Loucy (cell line): ENCODE results near the gene RARRES1.

Experiments used
- H2AFZ ChIP-seq: fragments of 200-600 bp; sonication (generic); 2 replicates; pipeline ENCODE4 v1.6.0; 2016; ENCODE audit warnings: antibody characterized with exemption, mild to moderate bottlenecking, low read length, moderate library complexity
- H3F3A ChIP-seq: fragments of 200-600 bp; 2 replicates; pipeline ENCODE4 v1.6.0; 2016; ENCODE audit warnings: antibody characterized with exemption, low read depth, mild to moderate bottlenecking
- H3K27me3 ChIP-seq: fragments of 200-600 bp; sonication (generic); 2 replicates; pipeline ENCODE4 v1.6.1; 2014; ENCODE audit warnings: low read length, mild to moderate bottlenecking; ENCODE audit not compliant: insufficient read depth, poor library complexity, severe bottlenecking
- H3K36me3 ChIP-seq: fragments of 200-600 bp; sonication (generic); 2 replicates; pipeline ENCODE4 v1.6.1; 2016; ENCODE audit warnings: low read length; ENCODE audit not compliant: insufficient read depth
- H3K4me1 ChIP-seq: fragments of 200-600 bp; sonication (generic); 2 replicates; pipeline ENCODE4 v1.5.1; 2014; ENCODE audit warnings: low read length, mild to moderate bottlenecking; ENCODE audit not compliant: insufficient read depth, poor library complexity, severe bottlenecking
- H3K4me2 ChIP-seq: fragments of 200-600 bp; sonication (generic); 2 replicates; pipeline ENCODE4 v1.6.0; 2014; ENCODE audit warnings: antibody characterized with exemption, low read length, low read depth, mild to moderate bottlenecking; ENCODE audit not compliant: poor library complexity, severe bottlenecking
- H3K4me3 ChIP-seq: fragments of 200-600 bp; sonication (generic); 2 replicates; pipeline ENCODE4 v1.5.1; 2014; ENCODE audit warnings: low read length, mild to moderate bottlenecking, mixed read lengths; ENCODE audit not compliant: poor library complexity, severe bottlenecking
- H3K79me2 ChIP-seq: fragments of 200-600 bp; sonication (generic); 2 replicates; pipeline ENCODE4 v1.6.1; 2014; ENCODE audit warnings: low read length; ENCODE audit not compliant: insufficient read depth
- H3K9ac ChIP-seq: fragments of 200-600 bp; sonication (generic); 2 replicates; pipeline ENCODE4 v1.6.0; 2014; ENCODE audit warnings: mild to moderate bottlenecking, low read depth, low read length, moderate library complexity; ENCODE audit not compliant: poor library complexity, severe bottlenecking
- H3K9me2 ChIP-seq: fragments of 200-600 bp; sonication (generic); replicated peaks from 2 replicates; pipeline ENCODE4 v1.6.1; 2016; ENCODE audit warnings: low read depth, low read length, mixed read lengths
- H3K9me3 ChIP-seq: fragments of 200-600 bp; sonication (generic); 2 replicates; pipeline ENCODE4 v1.6.1; 2014; ENCODE audit warnings: mild to moderate bottlenecking, antibody characterized with exemption, low read length, low read depth; ENCODE audit not compliant: insufficient read depth
- H4K20me1 ChIP-seq: fragments of 200-600 bp; sonication (generic); 2 replicates; pipeline ENCODE4 v1.6.0; 2014; ENCODE audit warnings: antibody characterized with exemption, low read length, mild to moderate bottlenecking; ENCODE audit not compliant: insufficient read depth, poor library complexity, severe bottlenecking
- EZH2phosphoT487 ChIP-seq: fragments of 200-600 bp; IDR thresholded peaks from 2 replicates; pipeline ENCODE4 v1.6.1; 2018; ENCODE audit warnings: antibody characterized with exemption, mild to moderate bottlenecking, moderate library complexity, borderline replicate concordance
- TF ChIP-seq, protein P1 (sequence below): fragments of 200-600 bp; sonication (generic); conservative IDR thresholded peaks from 2 replicates; pipeline ENCODE4 v1.5.1; 2014; ENCODE audit warnings: mild to moderate bottlenecking, antibody characterized with exemption, low read length

RARRES1 gene

DNA sequence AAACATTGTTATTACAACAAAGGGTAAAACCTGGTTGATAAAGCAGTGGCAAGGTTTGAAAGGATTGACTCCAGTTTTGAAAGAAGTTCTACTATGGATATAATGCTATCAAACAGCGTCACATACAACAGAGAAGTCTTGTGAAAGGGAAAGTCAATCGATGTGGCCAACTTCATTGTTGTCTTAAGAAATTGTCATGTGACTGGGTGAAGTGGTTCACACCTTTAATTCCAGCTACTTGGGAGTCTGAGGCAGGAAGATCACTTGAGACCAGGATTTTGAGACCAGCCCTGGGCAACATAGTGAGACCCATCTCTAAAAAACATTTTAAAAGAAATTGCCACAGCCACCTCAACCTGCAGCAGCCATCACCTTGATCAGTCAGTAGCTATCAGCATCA is 53.6 kb downstream of the RARRES1 start:
- no peak for TF ChIP-seq EZH2phosphoT487
- TF ChIP-seq, protein P1, sequence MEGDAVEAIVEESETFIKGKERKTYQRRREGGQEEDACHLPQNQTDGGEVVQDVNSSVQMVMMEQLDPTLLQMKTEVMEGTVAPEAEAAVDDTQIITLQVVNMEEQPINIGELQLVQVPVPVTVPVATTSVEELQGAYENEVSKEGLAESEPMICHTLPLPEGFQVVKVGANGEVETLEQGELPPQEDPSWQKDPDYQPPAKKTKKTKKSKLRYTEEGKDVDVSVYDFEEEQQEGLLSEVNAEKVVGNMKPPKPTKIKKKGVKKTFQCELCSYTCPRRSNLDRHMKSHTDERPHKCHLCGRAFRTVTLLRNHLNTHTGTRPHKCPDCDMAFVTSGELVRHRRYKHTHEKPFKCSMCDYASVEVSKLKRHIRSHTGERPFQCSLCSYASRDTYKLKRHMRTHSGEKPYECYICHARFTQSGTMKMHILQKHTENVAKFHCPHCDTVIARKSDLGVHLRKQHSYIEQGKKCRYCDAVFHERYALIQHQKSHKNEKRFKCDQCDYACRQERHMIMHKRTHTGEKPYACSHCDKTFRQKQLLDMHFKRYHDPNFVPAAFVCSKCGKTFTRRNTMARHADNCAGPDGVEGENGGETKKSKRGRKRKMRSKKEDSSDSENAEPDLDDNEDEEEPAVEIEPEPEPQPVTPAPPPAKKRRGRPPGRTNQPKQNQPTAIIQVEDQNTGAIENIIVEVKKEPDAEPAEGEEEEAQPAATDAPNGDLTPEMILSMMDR: no peak
- H3K36me3 ChIP-seq: peaks cover 6% of the 10 kb centered on the region; the same call in 1 of the 2 replicates
- H3K9ac ChIP-seq: no peak overlapping the region

DNA sequence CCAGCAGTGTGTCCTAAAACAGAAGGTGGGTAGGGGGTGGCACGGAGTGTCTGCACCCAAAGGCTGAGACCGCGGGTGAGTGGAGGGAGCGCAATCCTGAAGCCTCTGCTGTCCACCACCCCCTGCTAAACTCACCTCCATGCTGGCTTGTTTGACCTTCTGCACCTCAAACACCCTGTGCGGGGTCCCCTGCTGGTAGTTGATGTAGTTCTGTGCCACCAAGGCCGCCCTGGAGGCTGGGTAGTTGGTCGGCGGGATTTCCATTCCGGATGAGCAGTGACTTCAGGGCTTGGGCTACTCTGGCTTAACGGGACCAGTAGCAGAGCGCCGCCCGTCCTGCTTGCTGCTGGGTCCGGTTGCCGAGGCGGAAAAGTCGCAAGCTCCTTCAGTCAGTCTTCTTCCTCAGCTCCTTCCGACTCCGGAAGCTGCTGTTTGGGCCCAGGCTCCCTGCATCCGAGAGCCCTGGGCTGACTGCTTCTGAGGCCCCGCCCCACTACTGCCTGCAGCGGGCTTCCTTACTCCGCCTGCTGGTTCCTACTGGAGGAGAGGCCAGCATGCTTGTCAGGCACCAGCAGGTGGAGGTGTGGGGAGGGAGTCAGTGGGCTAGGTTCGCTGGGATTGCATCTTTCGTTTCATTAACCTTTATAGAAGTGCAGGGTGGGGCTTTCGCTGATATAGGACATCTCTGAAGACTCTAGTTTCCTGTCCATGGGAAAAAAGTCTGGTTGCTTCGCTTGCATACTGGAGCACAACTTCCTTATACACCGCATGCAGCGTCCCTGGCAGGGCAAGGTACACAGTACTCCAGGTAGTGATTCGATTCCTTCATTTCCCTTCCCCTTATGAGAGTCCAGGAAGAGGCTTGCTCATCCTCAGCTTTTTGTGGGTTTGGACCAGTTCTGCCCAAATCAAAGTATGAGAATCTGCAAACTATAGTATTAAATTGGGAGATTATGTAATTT is 59.8 kb downstream of the RARRES1 start, which contains the start of gene LXN:
LXN (minus strand) TSS at position 434 of the 962 bp plus-strand sequence; CDS start at position 264, 170 bp downstream.
- Histone ChIP-seq H3K9me3 (no peaks in the 10 kb centered on the region), H3K9ac (peak within 1 kb of the TSS; percentile 83), H3K4me2 (peak within 1 kb of the TSS; percentile 95), H3K27me3 (no peaks in the 10 kb centered on the region), H4K20me1 (no peaks in the 10 kb centered on the region), H2AFZ (peak within 1 kb of the TSS; percentile 89), H3F3A (no peaks in the 10 kb centered on the region), H3K4me3 (peak within 1 kb of the TSS; percentile 94), H3K36me3 (peaks cover 5% of the 10 kb centered on the region), H3K79me2 (0 out of 2 replicates have a peak, but pooled peaks cover 8% of the 10 kb centered on the region), H3K9me2 (no peaks in the 10 kb centered on the region), H3K4me1 (peaks cover 16% of the 10 kb centered on the region)
- TF ChIP-seq EZH2phosphoT487: no peak
- TF ChIP-seq, protein P1: peak; percentile 65

More for the DNA sequence above, 53.6 kb downstream of the RARRES1 start:
- Histone ChIP-seq H3K79me2 (no peaks in the 10 kb centered on the region), H2AFZ (no peak overlapping the region), H3K4me2 (no peak overlapping the region), H3K27me3 (no peaks in the 10 kb centered on the region), H3K4me1 (no peaks in the 10 kb centered on the region), H3K9me2 (no peaks in the 10 kb centered on the region), H3K9me3 (no peaks in the 10 kb centered on the region), H3K4me3 (no peak overlapping the region), H4K20me1 (no peaks in the 10 kb centered on the region), H3F3A (no peaks in the 10 kb centered on the region)

DNA sequence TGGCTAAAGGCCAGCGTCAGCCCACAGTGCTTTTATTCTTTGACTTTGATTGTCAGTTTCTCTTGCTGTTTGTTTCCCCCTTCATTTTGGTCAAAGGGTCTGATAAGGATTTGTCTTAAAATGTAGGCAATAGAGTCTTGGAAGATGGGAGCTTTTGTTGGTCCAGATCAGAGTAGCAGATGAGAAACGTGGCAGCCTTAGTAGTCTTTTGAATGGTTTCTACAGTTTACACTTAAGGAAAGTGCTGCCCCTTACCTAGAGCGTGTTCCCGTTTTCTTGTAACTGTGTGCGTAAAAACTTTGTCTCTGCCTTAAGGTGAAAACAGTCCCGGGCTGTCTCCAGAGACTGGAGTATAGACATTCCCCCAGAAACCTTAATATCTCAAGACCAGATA is 60.4 kb downstream of the RARRES1 start:
- peak overlapping the region; percentile 89 for H2AFZ ChIP-seq
- H3K4me3 ChIP-seq: peak overlapping the region; percentile 94
- TF ChIP-seq, protein P1: no peak
- no peak for TF ChIP-seq EZH2phosphoT487

More for the DNA sequence above, 60.4 kb downstream of the RARRES1 start:
- H3K27me3 ChIP-seq: no peaks in the 10 kb centered on the region
- H3K79me2 ChIP-seq: 0 out of 2 replicates have a peak, but pooled peaks cover 8% of the 10 kb centered on the region
- H3K36me3 ChIP-seq: peaks cover 11% of the 10 kb centered on the region
- H3K4me1 ChIP-seq: peaks cover 16% of the 10 kb centered on the region
- peak overlapping the region; percentile 95 for H3K4me2 ChIP-seq
- no peaks in the 10 kb centered on the region for H4K20me1 ChIP-seq
- peak overlapping the region; percentile 83 for H3K9ac ChIP-seq
- H3F3A ChIP-seq: no peaks in the 10 kb centered on the region
- H3K9me3 ChIP-seq: no peaks in the 10 kb centered on the region
- H3K9me2 ChIP-seq: no peaks in the 10 kb centered on the region
